Endothelial cell of umbilical vein (primary cell): ENCODE results near the gene CUEDC1. TPM values are rescaled to one million over a fixed set of nuclear protein-coding genes. Genes with fewer than 3 reads are reported as not detected.

Experiments used
- BruUV-seq: library from RNA; stranded (reverse); fragments of 400-500 nt; replicated peaks from 2 replicates; lab custom pipeline; 2021; lab: Mats Ljungman, UMichigan
- CTCF ChIA-PET: fragments of 300-600, 350-600 bp; sonication (Branson Sonifier 250); formaldehyde crosslinking; loops from one replicate; lab custom pipeline; 2021; ENCODE audit warnings: antibody characterized with exemption, inconsistent platforms; lab: Charles Lee
- POLR2A ChIA-PET: fragments of 300-600, 350-600 bp; sonication (Branson Sonifier 250); formaldehyde crosslinking; loops from one replicate; lab custom pipeline; 2021; ENCODE audit warnings: antibody characterized with exemption, inconsistent platforms; lab: Charles Lee
- DNase-seq: peaks from one replicate; pipeline ENCODE4 v3.0.0-alpha.2; 2011; ENCODE audit warnings: low read depth, low spot score
- FAIRE-seq: peaks from 2 replicates; lab custom pipeline; 2011; peaks lifted over from hg19 to GRCh38; lab: Jason Lieb, UNC
- H2AFZ ChIP-seq: 2 replicates; pipeline ENCODE4 v1.6.0; 2012; ENCODE audit warnings: low read depth, low read length, control low read depth, inconsistent platforms
- H3K27ac ChIP-seq: 2 replicates; pipeline ENCODE4 v1.5.1; 2011; ENCODE audit warnings: low read depth, mild to moderate bottlenecking, control low read depth, low read length, moderate library complexity; ENCODE audit not compliant: insufficient read depth
- H3K27me3 ChIP-seq, 2 experiments: 2 replicates each; pipeline versions ENCODE4 v1.6.0 to v1.6.1; 2011; ENCODE audit warnings: low read length in 2 of 2, mixed read lengths in 1 of 2; ENCODE audit not compliant: control insufficient read depth in 2 of 2, insufficient read depth in 2 of 2
- H3K36me3 ChIP-seq, 2 experiments: 2 replicates in 1 of 2; 3 replicates in 1 of 2; pipeline ENCODE4 v1.5.1; 2011; ENCODE audit warnings: low read length in 2 of 2, mild to moderate bottlenecking in 1 of 2, moderate library complexity in 1 of 2; ENCODE audit not compliant: control insufficient read depth in 2 of 2, insufficient read depth in 2 of 2; ENCODE audit errors: extremely low read depth in 1 of 2
- H3K4me1 ChIP-seq: 3 replicates; pipeline ENCODE4 v1.5.1; 2011; ENCODE audit warnings: mild to moderate bottlenecking, low read length; ENCODE audit not compliant: control insufficient read depth, insufficient read depth; ENCODE audit errors: extremely low read depth
- H3K4me2 ChIP-seq: 2 replicates; pipeline ENCODE4 v1.6.1; 2011; ENCODE audit warnings: low read length, control low read depth, mixed read lengths; ENCODE audit not compliant: insufficient read depth
- H3K4me3 ChIP-seq, 3 experiments: fragments of 200-600 bp in 1 of 3; sonication (generic), shearing (Covaris generic) in 1 of 3; replicated peaks in 1 of 3; 2 replicates each; pipeline ENCODE4 v1.5.1; 2011 to 2016; ENCODE audit warnings: control low read depth in 3 of 3, low read length in 3 of 3, mild to moderate bottlenecking in 2 of 3, inconsistent platforms in 1 of 3, low read depth in 1 of 3, moderate library complexity in 1 of 3; ENCODE audit not compliant: insufficient read depth in 1 of 3
- H3K79me2 ChIP-seq: 2 replicates; pipeline ENCODE4 v1.6.0; 2012; ENCODE audit warnings: low read length, inconsistent platforms; ENCODE audit not compliant: control insufficient read depth, insufficient read depth
- H3K9ac ChIP-seq: replicated peaks from 2 replicates; pipeline ENCODE3; 2011; ENCODE audit warnings: low read length, control low read depth; ENCODE audit not compliant: insufficient read depth; ENCODE audit errors: extremely low read depth
- H3K9me1 ChIP-seq: replicated peaks from 3 replicates; pipeline ENCODE4 v1.6.0; 2011; ENCODE audit warnings: mild to moderate bottlenecking, low read length; ENCODE audit not compliant: control insufficient read depth, insufficient read depth; ENCODE audit errors: extremely low read depth
- H3K9me3 ChIP-seq: replicated peaks from 2 replicates; pipeline ENCODE4 v1.5.1; 2012; ENCODE audit warnings: low read length, inconsistent platforms; ENCODE audit not compliant: control insufficient read depth, insufficient read depth
- H4K20me1 ChIP-seq: replicated peaks from 2 replicates; pipeline ENCODE3; 2011; ENCODE audit warnings: mild to moderate bottlenecking, low read length; ENCODE audit not compliant: control insufficient read depth, insufficient read depth; ENCODE audit errors: extremely low read depth
- CTCF ChIP-seq, 2 donors: IDR thresholded peaks; 1 replicate in 1 of 2; 2 replicates in 1 of 2; pipeline ENCODE4 v1.5.1; 2011; ENCODE audit warnings: low read length in 2 of 2, mild to moderate bottlenecking in 2 of 2, moderate library complexity in 2 of 2, control low read depth in 1 of 2, inconsistent platforms in 1 of 2, low read depth in 1 of 2; ENCODE audit not compliant: insufficient read depth in 1 of 2; ENCODE audit errors: extremely low read depth in 1 of 2
- EZH2 ChIP-seq: IDR thresholded peaks from 2 replicates; pipeline ENCODE4 v1.6.1; 2012; ENCODE audit warnings: borderline replicate concordance, low read depth, mild to moderate bottlenecking, moderate library complexity, low read length, inconsistent platforms; ENCODE audit not compliant: severe bottlenecking
- FOS ChIP-seq: IDR thresholded peaks from 2 replicates; pipeline ENCODE4 v1.6.1; 2011; ENCODE audit warnings: mild to moderate bottlenecking, low read length, moderate library complexity, borderline replicate concordance; ENCODE audit not compliant: insufficient read depth
- GATA2 ChIP-seq: IDR thresholded peaks from 2 replicates; pipeline ENCODE4 v1.7.0; 2011; ENCODE audit warnings: low read depth, mild to moderate bottlenecking, moderate library complexity, mixed read lengths, low read length; ENCODE audit not compliant: insufficient read length, insufficient read depth
- JUN ChIP-seq: IDR thresholded peaks from 2 replicates; pipeline ENCODE4 v1.6.1; 2011; ENCODE audit warnings: borderline replicate concordance, low read depth; ENCODE audit not compliant: insufficient read length, insufficient read depth
- MYC ChIP-seq: IDR thresholded peaks from one replicate; pipeline ENCODE4 v1.6.1; 2011; ENCODE audit warnings: mild to moderate bottlenecking, low read depth, low read length
- POLR2A ChIP-seq: IDR thresholded peaks from 2 replicates; pipeline ENCODE4 v1.6.1; 2012; ENCODE audit warnings: low read depth, mild to moderate bottlenecking, control low read depth, low read length
- POLR2AphosphoS5 ChIP-seq: IDR thresholded peaks from 2 replicates; pipeline ENCODE4 v1.6.1; 2012; ENCODE audit warnings: low read depth, mild to moderate bottlenecking, control low read depth, low read length, moderate library complexity; ENCODE audit not compliant: insufficient read depth
- dilution Hi-C: fragments of 300-500 bp; cut with MboI; formaldehyde crosslinking; loops from one replicate; pipeline ENCODE4 v1.15.0; 2019; ENCODE audit warnings: low sequenced_read_pairs; ENCODE audit not compliant: extremely low pct_ligation_motif_present
- intact Hi-C: fragments of 100-400 bp; cut with micrococcal nuclease; formaldehyde crosslinking; loops from one replicate; pipeline ENCODE4 v1.10.0; 2022
- polyA plus RNA-seq, 4 experiments: library from polyadenylated mRNA; depleted of rRNA in 3 of 4; stranded (reverse) in 3 of 4; unstranded in 1 of 4; fragments of >200 nt; gene quantifications; 2 replicates each; pipeline versions ENCODE4 v1.2.1 to v1.2.3, GENCODE V29; 2011 to 2012; ENCODE audit warnings: missing spikeins in 1 of 4
- total RNA-seq: library from RNA; stranded (reverse); gene quantifications from 2 replicates; pipeline ENCODE4 v1.2.3, GENCODE V29; 2021
- TF ChIP-seq, protein P1 (sequence below): IDR thresholded peaks from 2 replicates; pipeline ENCODE4 v1.6.1; 2011; ENCODE audit not compliant: insufficient read depth, insufficient read length

Gene CUEDC1
- total and polyA plus RNA-seq, 2 donors (not counting 3 experiments of a cell fraction or from before 2014, with no cell fraction given): 15.8 to 27.7 TPM

GRCh38 chr17:57894848-57895247, 60.4 kb downstream of the CUEDC1 start:
- ChIA-PET CTCF (interaction anchor here (6.1 kb wide), 1 partner anchor 20 kb away, joined by 67 read pairs; no protein-coding TSS in a partner anchor), POLR2A (no interaction called here)
- BruUV-seq: no TSS peak
- Histone ChIP-seq H3K4me2 (no peak overlapping the region), H3K4me1 (peaks cover 23% of the 10 kb centered on the region), H3K27me3 (no peaks in the 10 kb centered on the region), H4K20me1 (no peaks in the 10 kb centered on the region), H3K36me3 (no peaks in the 10 kb centered on the region), H3K79me2 (no peaks in the 10 kb centered on the region), H2AFZ (no peak overlapping the region), H3K4me3 (no peak overlapping the region), H3K9ac (no peak overlapping the region), H3K9me3 (no peaks in the 10 kb centered on the region), H3K27ac (no peak overlapping the region), H3K9me1 (no peaks in the 10 kb centered on the region)
- intact Hi-C loops (no loop called here), dilution Hi-C loops (no loop called here)
- FAIRE-seq (no peak), DNase-seq (no peak)
- TF ChIP-seq POLR2A (no peak), CTCF (IDR thresholded peaks at IDR 0.05; ENCODE audit: extremely low read depth in 1 of 2, insufficient read depth in 1 of 2, low read depth in 1 of 2, low read length in 2 of 2) (no peak), EZH2 (no peak), POLR2AphosphoS5 (no peak), FOS (no peak), MYC (no peak), JUN (no peak), GATA2 (no peak)
- TF ChIP-seq, protein P1, sequence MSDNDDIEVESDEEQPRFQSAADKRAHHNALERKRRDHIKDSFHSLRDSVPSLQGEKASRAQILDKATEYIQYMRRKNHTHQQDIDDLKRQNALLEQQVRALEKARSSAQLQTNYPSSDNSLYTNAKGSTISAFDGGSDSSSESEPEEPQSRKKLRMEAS: no peak
